Naive thymus-derived CD4-positive, alpha-beta T cell (primary cell): ENCODE results near the gene PPP1R26. TPM values are rescaled to one million over a fixed set of nuclear protein-coding genes. Genes with fewer than 3 reads are reported as not detected.

Experiments used
- ATAC-seq: fragments of 150-1000 bp; cut with Tn5 transposase; 2 replicates; pipeline ENCODE4 v1.10.0; 2021; ENCODE audit warnings: mild to moderate bottlenecking, moderate library complexity
- CTCF ChIA-PET: fragments of 350-600 bp; sonication (Branson Sonifier 250); formaldehyde crosslinking; loops from one replicate; lab custom pipeline; 2021; ENCODE audit warnings: antibody characterized with exemption; lab: Charles Lee
- POLR2A ChIA-PET: fragments of 350-600 bp; sonication (Branson Sonifier 250); formaldehyde crosslinking; loops from one replicate; lab custom pipeline; 2021; ENCODE audit warnings: antibody characterized with exemption, inconsistent platforms; lab: Charles Lee
- DNase-seq, 9 donors: peaks; one replicate each; pipeline versions ENCODE4 v3.0.0 to v3.0.0-alpha.2; 2020 to 2022; ENCODE audit warnings: mixed read lengths in 1 of 9
- H3K27ac ChIP-seq: one replicate; pipeline ENCODE4 v1.7.0; 2013; ENCODE audit warnings: mild to moderate bottlenecking, low read depth, low read length, moderate library complexity
- H3K27me3 ChIP-seq, 2 donors: one replicate each; pipeline ENCODE4 v1.7.0; 2013; ENCODE audit warnings: low read length in 2 of 2, mild to moderate bottlenecking in 2 of 2, moderate library complexity in 2 of 2; ENCODE audit not compliant: control insufficient read depth in 2 of 2, insufficient read depth in 2 of 2
- H3K36me3 ChIP-seq, 3 experiments: 1 replicate in 2 of 3; 2 replicates in 1 of 3; pipeline ENCODE4 v1.7.0; 2013; ENCODE audit warnings: low read length in 3 of 3, mild to moderate bottlenecking in 3 of 3, moderate library complexity in 1 of 3; ENCODE audit not compliant: insufficient read depth in 3 of 3, control insufficient read depth in 2 of 3
- H3K4me1 ChIP-seq, 2 donors: one replicate each; pipeline ENCODE4 v1.7.0; 2013; ENCODE audit warnings: low read length in 2 of 2, mild to moderate bottlenecking in 2 of 2, moderate library complexity in 1 of 2; ENCODE audit not compliant: control insufficient read depth in 2 of 2, insufficient read depth in 2 of 2
- H3K4me3 ChIP-seq: 2 replicates; pipeline ENCODE4 v1.7.0; 2013; ENCODE audit warnings: mild to moderate bottlenecking, low read length
- H3K9me3 ChIP-seq, 3 experiments: 1 replicate in 2 of 3; 2 replicates in 1 of 3; pipeline ENCODE4 v1.7.0; 2013; ENCODE audit warnings: low read length in 3 of 3; ENCODE audit not compliant: control insufficient read depth in 2 of 3
- H3K27ac Mint-ChIP-seq, 9 donors: one replicate each; pipeline ENCODE4 v1.8.0; 2020 to 2022; ENCODE audit warnings: mixed read lengths in 9 of 9, mild to moderate bottlenecking in 8 of 9, moderate library complexity in 5 of 9, inconsistent platforms in 2 of 9
- H3K27me3 Mint-ChIP-seq, 5 donors: one replicate each; pipeline ENCODE4 v1.8.0; 2021 to 2022; ENCODE audit warnings: mixed read lengths in 5 of 5, mild to moderate bottlenecking in 1 of 5
- H3K36me3 Mint-ChIP-seq, 5 donors: one replicate each; pipeline ENCODE4 v1.8.0; 2020 to 2022; ENCODE audit warnings: mixed read lengths in 5 of 5, mild to moderate bottlenecking in 3 of 5, inconsistent platforms in 1 of 5
- H3K4me1 Mint-ChIP-seq, 7 donors: one replicate each; pipeline ENCODE4 v1.8.0; 2020 to 2022; ENCODE audit warnings: mixed read lengths in 7 of 7, mild to moderate bottlenecking in 3 of 7, inconsistent platforms in 1 of 7
- H3K4me3 Mint-ChIP-seq, 10 donors: one replicate each; pipeline ENCODE4 v1.8.0; 2020 to 2022; ENCODE audit warnings: mild to moderate bottlenecking in 10 of 10, mixed read lengths in 10 of 10, moderate library complexity in 6 of 10, inconsistent platforms in 2 of 10
- H3K9me3 Mint-ChIP-seq, 11 donors: one replicate each; pipeline ENCODE4 v1.8.0; 2020 to 2022; ENCODE audit warnings: mixed read lengths in 11 of 11, mild to moderate bottlenecking in 4 of 11, inconsistent platforms in 1 of 11, moderate library complexity in 1 of 11
- intact Hi-C, 2 donors: fragments of 100-400 bp; cut with micrococcal nuclease; formaldehyde crosslinking; loops; one replicate each; pipeline ENCODE4 v1.15.1; 2023
- polyA plus RNA-seq, 2 donors: library from polyadenylated mRNA; unstranded; fragments of 300-500 nt; fragmentation: Illumina TruSeq; gene quantifications; one replicate each; pipeline ENCODE4 v1.2.3, GENCODE V29; 2021
- total RNA-seq, 6 experiments: library from RNA in 5 of 6; stranded (reverse) in 5 of 6; gene quantifications; 1 replicate in 5 of 6; 2 replicates in 1 of 6; pipeline ENCODE4 v1.2.3 and lab custom pipeline; 2021 to 2026

The PPP1R26 gene
- total and polyA plus RNA-seq, 7 experiments from 2014 or later, result 0.05 to 5.6 (median 0.19) TPM; not detected in 2

DNA sequence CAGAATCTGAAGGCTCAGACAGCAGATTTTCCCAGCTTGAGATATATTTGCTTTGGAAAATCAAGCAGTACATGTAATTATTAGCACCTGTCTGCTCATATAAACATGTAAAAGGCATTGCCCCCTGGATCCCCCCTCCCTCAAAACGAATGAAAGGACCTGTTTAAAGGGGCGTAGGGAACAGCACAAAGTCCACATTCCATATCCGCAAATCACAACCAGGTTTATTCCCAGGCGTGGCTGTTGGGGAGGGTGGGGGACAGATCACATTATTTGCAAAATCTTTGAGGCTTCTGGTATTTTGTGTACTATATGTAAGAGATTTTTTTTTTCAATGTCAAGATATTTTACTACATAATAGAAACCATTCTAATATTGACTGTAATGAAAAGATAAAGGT lies 12.2 kb downstream of the PPP1R26 start:
- no peaks in the 10 kb centered on the region for H3K36me3 ChIP-seq
- H3K4me3 ChIP-seq, result no peak overlapping the region
- DNase-seq (no peak), ATAC-seq (no peak)
- no peaks in the 10 kb centered on the region for H3K27me3 ChIP-seq
- Mint-ChIP-seq H3K4me1 (no peaks in the 10 kb centered on the region), H3K27ac (no peak overlapping the region), H3K36me3 (no peaks in the 10 kb centered on the region), H3K4me3 (no peak overlapping the region), H3K9me3 (no peaks in the 10 kb centered on the region), H3K27me3 (peaks cover 0 to 11% (median 4%) of the 10 kb centered on the region in 5 donors)
- H3K27ac ChIP-seq, result no peak overlapping the region
- no peaks in the 10 kb centered on the region for H3K9me3 ChIP-seq
- POLR2A ChIA-PET, result no interaction called here
- no peaks in the 10 kb centered on the region for H3K4me1 ChIP-seq
- CTCF ChIA-PET, result no interaction called here
- intact Hi-C loops, result no loop called here

DNA sequence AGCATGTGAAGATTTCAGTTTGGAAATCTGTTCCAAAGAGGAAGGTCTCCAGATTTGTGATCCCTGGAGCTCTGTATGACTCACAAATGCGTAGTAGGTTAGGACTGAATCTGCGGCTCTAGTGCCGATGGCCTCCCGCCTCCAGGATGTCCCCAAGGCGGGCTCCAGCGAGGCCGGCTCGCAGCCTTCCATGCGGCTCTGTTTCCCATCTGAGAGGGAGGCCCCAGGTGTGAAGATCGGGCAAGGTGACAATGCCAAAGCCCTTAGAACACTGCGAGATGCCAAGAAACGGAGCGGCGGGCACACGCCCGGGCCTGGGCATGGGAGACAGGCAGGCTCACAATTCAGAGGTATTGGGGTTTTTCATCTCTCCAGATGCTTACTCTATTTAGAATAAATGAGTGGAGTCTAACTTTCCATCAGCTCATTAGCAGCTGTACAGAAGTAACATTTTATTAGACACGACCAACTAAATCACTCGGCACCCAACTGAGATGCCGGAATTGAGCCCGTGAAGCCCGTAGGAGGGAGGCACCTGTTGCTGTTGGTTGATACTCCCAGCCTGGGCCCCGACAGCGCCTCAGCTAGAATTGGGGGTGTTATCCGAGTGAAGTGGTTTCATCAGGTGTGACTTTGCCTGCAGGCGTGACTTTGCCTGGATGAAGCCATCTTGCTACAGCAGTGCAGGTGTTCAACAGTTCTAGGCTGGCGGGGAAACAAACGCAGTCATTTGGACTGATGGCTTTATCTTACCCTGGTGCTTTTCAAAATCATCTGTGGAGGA lies 13.5 kb downstream of the PPP1R26 start:
- H3K4me3 Mint-ChIP-seq, result no peak overlapping the region
- Histone ChIP-seq H3K36me3 (no peaks in the 10 kb centered on the region), H3K27me3 (no peaks in the 10 kb centered on the region), H3K4me3 (no peak overlapping the region), H3K27ac (no peak overlapping the region), H3K9me3 (no peaks in the 10 kb centered on the region), H3K4me1 (no peaks in the 10 kb centered on the region)
- no peaks in the 10 kb centered on the region for H3K9me3 Mint-ChIP-seq
- ATAC-seq (no peak), DNase-seq (no peak)
- H3K36me3 Mint-ChIP-seq, result no peaks in the 10 kb centered on the region
- CTCF ChIA-PET, result interaction anchor here (0.7 kb wide), 1 partner anchor 91 kb away, joined by 3 read pairs; no protein-coding TSS in a partner anchor
- peaks cover 0 to 11% (median 4%) of the 10 kb centered on the region in 5 donors for H3K27me3 Mint-ChIP-seq
- H3K4me1 Mint-ChIP-seq, result no peaks in the 10 kb centered on the region
- no peak overlapping the region for H3K27ac Mint-ChIP-seq
- POLR2A ChIA-PET, result no interaction called here
- intact Hi-C loops, result no loop called here

DNA sequence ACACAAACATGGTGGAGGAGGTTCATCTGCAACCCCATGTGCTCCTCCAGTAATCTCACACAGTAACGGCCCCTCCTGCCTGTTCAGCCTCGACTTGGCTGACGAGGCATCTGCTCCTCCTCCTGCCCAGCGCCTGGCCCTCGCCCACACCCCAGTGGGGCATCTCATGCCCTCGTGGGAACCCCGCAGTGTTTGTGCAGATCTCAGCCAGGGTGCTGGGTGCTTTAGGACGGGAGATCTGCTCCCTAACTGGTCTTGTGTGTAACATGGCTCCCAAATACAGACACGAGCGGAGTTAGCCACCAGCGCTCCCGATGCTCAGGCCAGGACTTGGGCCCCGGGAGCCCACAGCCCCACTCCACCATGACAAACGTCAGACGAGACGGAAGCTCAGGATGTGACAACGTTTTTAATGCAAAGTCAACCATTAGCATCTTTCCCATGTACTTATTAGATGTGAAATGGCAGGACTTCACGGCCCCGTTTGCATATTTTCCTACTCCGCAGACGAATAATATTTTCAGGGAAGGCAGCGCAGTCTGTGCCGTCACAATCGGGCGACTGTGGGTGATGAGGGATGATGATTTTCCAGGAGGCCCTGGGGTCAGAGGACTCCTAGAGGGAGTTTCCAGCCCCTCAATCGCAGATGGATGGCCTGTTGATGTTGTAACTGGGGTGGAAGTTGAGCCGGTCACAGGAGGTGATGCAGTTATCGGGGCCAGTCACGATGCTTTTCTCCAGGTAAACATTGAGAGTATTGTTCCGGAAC lies 15.4 kb downstream of the PPP1R26 start:
- no peak overlapping the region for H3K27ac Mint-ChIP-seq
- H3K4me3 Mint-ChIP-seq, result no peak overlapping the region

DNA sequence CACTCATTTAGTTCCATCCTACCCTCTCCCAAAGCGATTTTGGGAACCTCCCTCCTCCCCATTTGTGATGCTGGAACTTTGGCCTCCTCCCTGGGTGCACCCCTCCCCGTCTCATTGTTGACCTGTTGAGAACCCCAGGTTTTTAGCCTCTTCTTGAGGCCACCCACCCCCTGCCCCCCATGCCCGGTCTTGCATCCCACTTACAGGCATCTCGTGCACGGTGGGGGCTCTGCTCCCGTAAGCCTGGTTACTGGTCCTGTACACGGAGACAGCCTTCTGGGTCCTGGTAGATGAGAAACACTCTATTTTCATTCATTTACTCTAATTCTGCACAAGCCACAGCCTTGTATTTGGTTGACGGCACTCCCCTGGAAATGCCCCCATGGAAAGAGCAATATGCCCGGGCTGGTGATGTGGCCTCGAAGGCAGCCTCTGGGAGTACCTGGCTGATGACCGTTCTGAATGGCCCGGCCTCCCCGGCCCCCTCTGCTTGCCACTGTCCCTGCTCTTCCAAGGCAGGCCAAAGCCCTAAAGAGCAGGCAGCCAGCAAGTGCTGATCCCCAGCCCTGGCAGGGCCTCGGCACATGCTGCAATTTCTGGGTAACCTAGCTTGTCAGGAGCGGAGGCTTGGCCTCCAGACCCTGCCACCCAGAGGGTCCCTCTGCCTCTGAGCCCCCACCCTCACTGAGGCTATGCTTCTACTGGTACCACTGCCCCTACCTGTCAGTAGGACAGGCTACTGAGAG lies 19.0 kb downstream of the PPP1R26 start:
- DNase-seq, result no peak
- Mint-ChIP-seq H3K27ac (peak overlapping the region in 1 of 9 donors; percentile 51), H3K4me1 (peaks cover 8 to 30% (median 14%) of the 10 kb centered on the region in 7 donors)

More for the DNA sequence above, 15.4 kb downstream of the PPP1R26 start:
- no peaks in the 10 kb centered on the region for H3K36me3 Mint-ChIP-seq
- Histone ChIP-seq H3K27me3 (no peaks in the 10 kb centered on the region), H3K4me1 (no peaks in the 10 kb centered on the region), H3K4me3 (no peak overlapping the region), H3K9me3 (no peaks in the 10 kb centered on the region), H3K27ac (no peak overlapping the region), H3K36me3 (peaks cover 0 to 2% (median 0%) of the 10 kb centered on the region in 3 experiments)
- intact Hi-C loops, result no loop called here
- peaks cover 0 to 8% (median 0%) of the 10 kb centered on the region in 7 donors for H3K4me1 Mint-ChIP-seq
- no peak for DNase-seq
- POLR2A ChIA-PET, result no interaction called here
- ATAC-seq, result no peak
- CTCF ChIA-PET, result no interaction called here
- H3K27me3 Mint-ChIP-seq, result peaks cover 0 to 11% (median 4%) of the 10 kb centered on the region in 5 donors
- no peaks in the 10 kb centered on the region for H3K9me3 Mint-ChIP-seq

DNA sequence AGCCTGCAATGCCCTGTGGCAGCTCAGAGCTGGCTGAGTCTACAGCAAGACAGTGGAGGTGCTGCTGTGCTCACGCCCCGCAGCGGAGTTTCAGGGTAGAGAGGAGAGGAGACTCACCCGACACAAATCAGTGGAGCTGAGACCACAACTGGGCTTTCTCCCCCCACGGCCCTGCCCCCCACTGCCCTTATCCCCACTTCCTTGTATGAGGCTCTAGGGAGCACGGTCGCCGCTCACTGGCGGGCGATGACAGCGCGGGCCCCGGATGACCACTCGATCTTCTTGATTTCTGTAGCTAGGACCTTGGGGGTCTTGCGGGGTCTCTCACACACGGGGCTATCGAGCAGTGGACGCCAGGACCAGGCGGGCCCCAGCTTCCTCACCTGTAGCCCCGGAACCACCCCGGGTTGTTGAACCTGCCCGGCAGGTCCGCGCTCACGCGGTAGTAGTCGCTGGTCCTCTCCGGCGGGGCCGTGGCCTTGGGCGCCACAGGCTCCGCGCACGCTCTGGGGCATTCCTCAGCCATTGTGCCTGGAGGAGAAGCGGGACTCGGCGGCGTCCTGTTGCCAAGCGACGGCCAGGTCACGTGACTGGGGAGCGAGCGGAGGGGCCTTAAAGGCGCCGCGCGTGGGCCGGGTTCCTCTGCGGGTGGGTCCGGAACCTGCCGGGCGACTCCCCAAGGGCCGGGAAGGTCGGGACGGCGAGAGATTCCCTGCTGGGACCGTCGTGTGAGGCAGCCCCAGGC lies 19.9 kb downstream of the PPP1R26 start:
- peak; percentile 64 for ATAC-seq
- Histone ChIP-seq H3K36me3 (peaks cover 0 to 36% (median 0%) of the 10 kb centered on the region in 3 experiments), H3K27me3 (no peaks in the 10 kb centered on the region), H3K27ac (peak overlapping the region; percentile 77), H3K4me3 (peak overlapping the region; percentile 91), H3K4me1 (peaks cover 10 to 14% of the 10 kb centered on the region in 2 donors), H3K9me3 (no peaks in the 10 kb centered on the region)
- H3K36me3 Mint-ChIP-seq, result peaks cover 0 to 13% (median 6%) of the 10 kb centered on the region in 5 donors
- H3K4me1 Mint-ChIP-seq, result peaks cover 9 to 39% (median 17%) of the 10 kb centered on the region in 7 donors
- ChIA-PET CTCF (interaction anchor here (0.9 kb wide), 1 partner anchor 18 kb away, joined by 3 read pairs; no protein-coding TSS in a partner anchor), POLR2A (no interaction called here)
- DNase-seq, result peak; percentile 69 to 90 (median 80)
- H3K27ac Mint-ChIP-seq, result peak overlapping the region in 5 of 9 donors; percentile 11 to 80 (median 38)
- H3K27me3 Mint-ChIP-seq, result peaks cover 0 to 5% (median 0%) of the 10 kb centered on the region in 5 donors
- no peaks in the 10 kb centered on the region for H3K9me3 Mint-ChIP-seq
- intact Hi-C loops, result loop anchor here in 1 of 2 donors (5.0 to 10.0 kb wide), 2 partner anchors 1042 to 1335 kb away; partner anchors contain the start of gene RNU6ATAC
- H3K4me3 Mint-ChIP-seq, result peak overlapping the region; percentile 78 to 95 (median 88)

More for the DNA sequence above, 19.0 kb downstream of the PPP1R26 start:
- peaks cover 0 to 8% (median 4%) of the 10 kb centered on the region in 5 donors for H3K36me3 Mint-ChIP-seq
- Histone ChIP-seq H3K27ac (no peak overlapping the region), H3K9me3 (no peaks in the 10 kb centered on the region), H3K36me3 (peaks cover 0 to 27% (median 0%) of the 10 kb centered on the region in 3 experiments), H3K4me1 (peaks cover 10 to 14% of the 10 kb centered on the region in 2 donors), H3K27me3 (no peaks in the 10 kb centered on the region), H3K4me3 (no peak overlapping the region)
- ChIA-PET CTCF (no interaction called here), POLR2A (no interaction called here)
- intact Hi-C loops, result no loop called here
- ATAC-seq, result no peak
- peaks cover 0 to 5% (median 0%) of the 10 kb centered on the region in 5 donors for H3K27me3 Mint-ChIP-seq
- peak overlapping the region in 9 of 10 donors; percentile 78 to 95 (median 89) for H3K4me3 Mint-ChIP-seq
- H3K9me3 Mint-ChIP-seq, result no peaks in the 10 kb centered on the region
